K562 (cell line): ENCODE measurements around the gene RPL22. TPM values are rescaled to one million over a fixed set of nuclear protein-coding genes. Genes with fewer than 3 reads are reported as not detected.

Source experiments
- ATAC-seq: fragments of 200-7000 bp; cut with Tn5 transposase; 3 replicates; pipeline ENCODE4 v1.9.1; 2020; ENCODE audit warnings: moderate library complexity
- BruUV-seq: library from RNA; stranded (reverse); fragments of 400-500 nt; replicated peaks from 2 replicates; lab custom pipeline; 2021; lab: Mats Ljungman, UMichigan
- CTCF ChIA-PET: fragments of 300-600 bp; formaldehyde crosslinking; extraction: SDS; loops from one replicate; lab custom pipeline; 2021; ENCODE audit warnings: low intra/inter-chr PET ratio; lab: Yijun Ruan, JAX
- POLR2A ChIA-PET: fragments of 300-600, 350-650 bp; sonication (Branson Sonifier 250); formaldehyde crosslinking; extraction: SDS; loops from one replicate; lab custom pipeline; 2021; ENCODE audit warnings: antibody characterized with exemption, inconsistent platforms; lab: Yijun Ruan, JAX
- DNase-seq, 4 experiments: peaks; one replicate each; pipeline versions ENCODE4 v3.0.0 to v3.0.0-alpha.2; 2011 to 2018; ENCODE audit warnings: low spot score in 3 of 4, mixed read lengths in 3 of 4; ENCODE audit errors: extremely low read depth in 1 of 4
- FAIRE-seq: peaks from 2 replicates; lab custom pipeline; 2011; peaks lifted over from hg19 to GRCh38; lab: Jason Lieb, UNC
- H2AFZ ChIP-seq: 2 replicates; pipeline ENCODE4 v1.6.0; 2011; ENCODE audit warnings: low read depth, low read length, control low read depth, inconsistent platforms
- H3K27ac ChIP-seq: fragments of 200-600 bp; 3 replicates; pipeline ENCODE4 v1.8.0; 2011; ENCODE audit warnings: low read depth, mild to moderate bottlenecking, control low read depth, inconsistent platforms, low read length, moderate library complexity, mixed read lengths; ENCODE audit errors: extremely low read depth
- H3K27me3 ChIP-seq, 2 experiments: fragments of 300-600 bp in 1 of 2; 2 replicates in 1 of 2; 3 replicates in 1 of 2; pipeline versions ENCODE4 v1.6.0 to v1.8.0; 2011; ENCODE audit warnings: inconsistent platforms in 2 of 2, low read length in 2 of 2, mild to moderate bottlenecking in 1 of 2, mixed read lengths in 1 of 2, moderate library complexity in 1 of 2; ENCODE audit not compliant: control insufficient read depth in 2 of 2, insufficient read depth in 2 of 2
- H3K36me3 ChIP-seq: fragments of 300-600 bp; 3 replicates; pipeline ENCODE4 v1.8.0; 2011; ENCODE audit warnings: mild to moderate bottlenecking, low read length, inconsistent platforms; ENCODE audit not compliant: control insufficient read depth, insufficient read depth
- H3K4me1 ChIP-seq, 2 experiments: fragments of 200-600 bp in 1 of 2; replicated peaks in 1 of 2; 2 replicates in 1 of 2; 3 replicates in 1 of 2; pipeline versions ENCODE4 v1.5.1 to v1.8.0; 2011; ENCODE audit warnings: inconsistent platforms in 2 of 2, low read length in 2 of 2, mild to moderate bottlenecking in 1 of 2, mixed read lengths in 1 of 2, moderate library complexity in 1 of 2; ENCODE audit not compliant: control insufficient read depth in 2 of 2, insufficient read depth in 2 of 2
- H3K4me2 ChIP-seq: 2 replicates; pipeline ENCODE4 v1.6.1; 2011; ENCODE audit warnings: low read length, control low read depth, inconsistent platforms, mixed read lengths; ENCODE audit not compliant: insufficient read depth
- H3K4me3 ChIP-seq: fragments of 200-600 bp; sonication (generic), shearing (Covaris generic); 2 replicates; pipeline ENCODE4 v1.5.1; 2016; ENCODE audit warnings: control low read depth, inconsistent platforms
- H3K79me2 ChIP-seq: fragments of 200-600 bp; 3 replicates; pipeline ENCODE4 v1.8.0; 2011; ENCODE audit warnings: low read length, inconsistent platforms; ENCODE audit not compliant: control insufficient read depth, insufficient read depth
- H3K9ac ChIP-seq, 2 experiments: 2 replicates each; pipeline versions ENCODE4 v1.6.0 to v1.6.1; 2011; ENCODE audit warnings: low read depth in 2 of 2, low read length in 2 of 2, control low read depth in 1 of 2, inconsistent platforms in 1 of 2, mild to moderate bottlenecking in 1 of 2, mixed read lengths in 1 of 2; ENCODE audit not compliant: insufficient read depth in 1 of 2
- H3K9me1 ChIP-seq: one replicate; pipeline ENCODE4 v1.6.0; 2011; ENCODE audit warnings: inconsistent platforms, mild to moderate bottlenecking, low read length, moderate library complexity; ENCODE audit not compliant: control insufficient read depth, insufficient read depth
- H3K9me3 ChIP-seq: replicated peaks from 2 replicates; pipeline ENCODE4 v1.5.1; 2011; ENCODE audit warnings: low read depth, low read length, inconsistent platforms; ENCODE audit not compliant: control insufficient read depth, insufficient read depth
- H4K20me1 ChIP-seq: replicated peaks from 2 replicates; pipeline ENCODE4 v1.6.1; 2011; ENCODE audit warnings: low read length, inconsistent platforms, mixed read lengths; ENCODE audit not compliant: control insufficient read depth, insufficient read depth
- CTCF ChIP-seq, 3 experiments: IDR thresholded peaks in 2 of 3; conservative IDR thresholded peaks in 1 of 3; 2 replicates each; pipeline ENCODE4 v1.5.1; 2011 to 2012; ENCODE audit warnings: low read length in 3 of 3, mild to moderate bottlenecking in 3 of 3, control low read depth in 2 of 3, improper control_type of control experiment in 1 of 3, inconsistent platforms in 1 of 3, low read depth in 1 of 3, mixed read lengths in 1 of 3, moderate library complexity in 1 of 3; ENCODE audit not compliant: insufficient read depth in 2 of 3
- E2F4 ChIP-seq: sonication (generic); formaldehyde crosslinking; IDR thresholded peaks from 2 replicates; pipeline ENCODE4 v1.8.0; 2022; ENCODE audit warnings: mild to moderate bottlenecking, low read depth, missing genetic modification reagents
- FOXJ3 ChIP-seq: sonication (generic); formaldehyde crosslinking; IDR thresholded peaks from 2 replicates; pipeline ENCODE4 v1.4.0; 2020; ENCODE audit warnings: mild to moderate bottlenecking, missing genetic modification reagents
- HDAC6 ChIP-seq: IDR thresholded peaks from 2 replicates; pipeline ENCODE4 v1.6.1; 2012; ENCODE audit warnings: low read depth, mild to moderate bottlenecking, control low read depth, inconsistent platforms, low read length, moderate library complexity
- HES1 ChIP-seq: fragments of 450-650 bp; IDR thresholded peaks from 2 replicates; pipeline ENCODE4 v1.6.1; 2016; ENCODE audit warnings: low read depth, mild to moderate bottlenecking, moderate library complexity
- NR3C1 ChIP-seq: sonication (generic); formaldehyde crosslinking; IDR thresholded peaks from 2 replicates; pipeline ENCODE4 v1.8.1; 2022; ENCODE audit warnings: missing genetic modification reagents
- SPI1 ChIP-seq: IDR thresholded peaks from 2 replicates; pipeline ENCODE4 v1.6.1; 2011; ENCODE audit warnings: low read depth, low read length, control low read depth, borderline replicate concordance
- TAF1 ChIP-seq: IDR thresholded peaks from 2 replicates; pipeline ENCODE4 v1.6.1; 2011; ENCODE audit warnings: mild to moderate bottlenecking, low read length, moderate library complexity; ENCODE audit not compliant: insufficient read depth, control insufficient read depth, severe bottlenecking; ENCODE audit errors: extremely low read depth
- TFE3 ChIP-seq: fragments of 450-650 bp; formaldehyde crosslinking; IDR thresholded peaks from 2 replicates; pipeline ENCODE4 v1.4.0; 2020; ENCODE audit warnings: mild to moderate bottlenecking, mixed read lengths
- WGBS: fragments of 100-300 bp; shearing (Covaris generic); methylation state at CpG from one replicate; pipeline ENCODE4 v1.1.6; 2016; ENCODE audit warnings: low coverage, mixed read lengths; ENCODE audit not compliant: insufficient coverage; ENCODE audit errors: missing lambda C conversion rate; 5-methylcytosine and 5-hydroxymethylcytosine counted together
- in situ Hi-C: fragments of 300-500 bp; cut with MboI; formaldehyde crosslinking; loops from 4 replicates; pipeline ENCODE4 v1.15.0; 2018; ENCODE audit warnings: inconsistent platforms, mixed read lengths
- intact Hi-C: fragments of 100-400 bp; cut with micrococcal nuclease; formaldehyde crosslinking; loops from 2 replicates; pipeline ENCODE4 v1.14.2; 2022
- polyA plus RNA-seq, 8 experiments: library from polyadenylated mRNA; depleted of rRNA in 4 of 8; stranded (reverse) in 5 of 8; unstranded in 3 of 8; fragments of >200 nt; fragmentation: Nextera tagmentation in 2 of 8; fragmentation: Illumina TruSeq in 1 of 8; extraction: Ambion mirVana in 2 of 8; extraction: Trizol in 1 of 8; gene quantifications; 2 replicates each; pipeline versions ENCODE4 v1.2.1 to v1.2.3, GENCODE V29; 2011 to 2014; ENCODE audit warnings: inconsistent platforms in 1 of 8, missing spikeins in 1 of 8
- total RNA-seq, 7 experiments: library from RNA; depleted of rRNA in 6 of 7; stranded (reverse); fragments of >200 nt in 6 of 7; fragmentation: Illumina TruSeq in 2 of 7; extraction: Trizol in 2 of 7; gene quantifications; 2 replicates each; pipeline versions ENCODE4 v1.2.1 to v1.2.3, GENCODE V29; 2011 to 2021; ENCODE audit warnings: low replicate concordance in 1 of 7

RPL22 gene
- total and polyA plus RNA-seq, 9 of the 15 experiments (the other 6 are each of a cell fraction or from before 2014, with no cell fraction given): 467 to 1,165 (median 607) TPM

GRCh38 chr1:6162773-6163172, 36.6 kb downstream of the RPL22 start:
- DNase-seq (peak in 2 of 4 experiments; percentile 45 to 55), ATAC-seq (peak; percentile 66), FAIRE-seq (no peak)
- Histone ChIP-seq H3K4me1 (peaks cover 0 to 3% of the 10 kb centered on the region in 2 experiments; a peak in 3 of 5 replicates), H3K4me2 (no peak overlapping the region), H3K36me3 (no peaks in the 10 kb centered on the region), H3K9me1 (peaks cover 3% of the 10 kb centered on the region), H3K79me2 (no peaks in the 10 kb centered on the region), H3K27me3 (peaks cover 57 to 89% of the 10 kb centered on the region in 2 experiments), H3K9ac (no peak overlapping the region), H3K27ac (no peak overlapping the region), H4K20me1 (peaks cover 55% of the 10 kb centered on the region), H3K4me3 (no peak overlapping the region), H3K9me3 (no peaks in the 10 kb centered on the region), H2AFZ (no peak overlapping the region)
- ChIA-PET POLR2A (no interaction called here), CTCF (no interaction called here)
- intact Hi-C loops (no loop called here), in situ Hi-C loops (no loop called here)
- no TSS peak for BruUV-seq
- 2% methylated on average over 13 of the region's 13 CpGs for WGBS
- TF ChIP-seq HDAC6: no peak
- TF ChIP-seq CTCF (IDR thresholded peaks at IDR 0.05 in 2 of 3, conservative IDR thresholded peaks at IDR 0.05 in 1 of 3; ENCODE audit: insufficient read depth in 2 of 3, low read depth in 1 of 3, low read length in 3 of 3): peak in 1 of 3 experiments; percentile 39; a peak in 2 of 6 replicates

GRCh38 chr1:6162341-6162740, 37.1 kb downstream of the RPL22 start:
- intact Hi-C loops (no loop called here), in situ Hi-C loops (no loop called here)
- Histone ChIP-seq H3K9me1 (peaks cover 3% of the 10 kb centered on the region), H3K4me3 (no peak overlapping the region), H2AFZ (no peak overlapping the region), H3K9ac (no peak overlapping the region), H3K4me1 (peaks cover 0 to 6% of the 10 kb centered on the region in 2 experiments; a peak in 3 of 5 replicates), H3K27me3 (peaks cover 55 to 89% of the 10 kb centered on the region in 2 experiments), H3K79me2 (no peaks in the 10 kb centered on the region), H4K20me1 (peaks cover 52% of the 10 kb centered on the region), H3K9me3 (no peaks in the 10 kb centered on the region), H3K36me3 (no peaks in the 10 kb centered on the region), H3K4me2 (no peak overlapping the region), H3K27ac (no peak overlapping the region)
- ChIA-PET POLR2A (interaction anchor here (0.7 kb wide), 1 partner anchor 11 kb away, joined by 3 read pairs; no protein-coding TSS in a partner anchor), CTCF (no interaction called here)
- ATAC-seq (no peak), DNase-seq (no peak), FAIRE-seq (no peak)
- WGBS: 1% methylated on average over 7 of the region's 7 CpGs
- BruUV-seq: no TSS peak
- TF ChIP-seq TAF1 (no peak), FOXJ3 (CRISPR knock-in tag) (no peak), TFE3 (CRISPR knock-in tag) (no peak), HES1 (no peak), E2F4 (CRISPR knock-in tag) (no peak), NR3C1 (CRISPR knock-in tag) (no peak), SPI1 (no peak)
